SK-N-SH (cell line): ENCODE results near the gene ARHGAP26.

ENCODE experiments used
- EZH2phosphoT487 ChIP-seq: fragments of 200-600 bp; sonication (generic); IDR thresholded peaks from 2 replicates; pipeline ENCODE4 v1.6.1; 2017; ENCODE audit warnings: low read depth, mixed run types, mild to moderate bottlenecking, antibody characterized with exemption, moderate library complexity, borderline replicate concordance
- REST ChIP-seq: IDR thresholded peaks from 2 replicates; pipeline ENCODE4 v1.6.1; 2012; ENCODE audit warnings: mild to moderate bottlenecking, low read depth, low read length, moderate library complexity

DNA sequence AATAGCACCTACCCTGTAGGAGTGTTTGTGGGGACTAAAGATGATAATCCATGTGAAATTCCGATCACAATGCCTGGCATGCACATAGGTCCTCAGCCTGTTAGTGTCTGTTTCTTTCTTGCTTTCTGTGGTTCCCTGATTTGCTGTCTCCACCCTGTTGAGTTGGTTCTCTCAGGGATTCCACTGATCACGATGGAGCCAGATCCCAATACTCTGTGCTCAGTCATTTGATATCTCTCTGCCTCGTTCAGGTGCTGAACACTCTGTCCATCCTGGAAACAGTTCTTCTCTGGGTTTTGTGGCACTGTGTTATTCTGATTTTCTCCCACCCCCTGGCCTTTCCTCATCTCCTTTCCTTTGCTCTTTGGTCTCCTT, 60.8 kb downstream of the ARHGAP26 start:
- TF ChIP-seq REST (no peak), EZH2phosphoT487 (no peak)
